Neuronal stem cell (in vitro differentiated cells): ENCODE results near the gene SPAG16.

Experiments
- DNase-seq: peaks from one replicate; pipeline ENCODE4 v3.0.0-alpha.2; 2013; ENCODE audit warnings: low spot score
- H2AFZ ChIP-seq: one replicate; pipeline ENCODE4 v1.6.1; 2013; ENCODE audit warnings: mild to moderate bottlenecking, low read length, inconsistent platforms
- H2AK5ac ChIP-seq: 2 replicates; pipeline ENCODE4 v1.6.1; 2013; ENCODE audit warnings: low read depth, mild to moderate bottlenecking, inconsistent platforms, low read length, moderate library complexity, mixed read lengths
- H2BK120ac ChIP-seq: 2 replicates; pipeline ENCODE4 v1.6.1; 2013; ENCODE audit warnings: low read depth, mild to moderate bottlenecking, inconsistent platforms, low read length, moderate library complexity, mixed read lengths
- H2BK12ac ChIP-seq: one replicate; pipeline ENCODE4 v1.6.1; 2013; ENCODE audit warnings: low read length, inconsistent platforms
- H2BK15ac ChIP-seq: 2 replicates; pipeline ENCODE4 v1.6.1; 2013; ENCODE audit warnings: mild to moderate bottlenecking, low read length, inconsistent platforms, mixed read lengths
- H2BK5ac ChIP-seq: one replicate; pipeline ENCODE4 v1.6.1; 2013; ENCODE audit warnings: inconsistent platforms, mild to moderate bottlenecking, low read length, moderate library complexity
- H3K14ac ChIP-seq: one replicate; pipeline ENCODE4 v1.6.1; 2013; ENCODE audit warnings: low read length, inconsistent platforms
- H3K18ac ChIP-seq: 2 replicates; pipeline ENCODE4 v1.6.1; 2013; ENCODE audit warnings: low read length, inconsistent platforms
- H3K23ac ChIP-seq: 2 replicates; pipeline ENCODE4 v1.6.1; 2013; ENCODE audit warnings: low read depth, mild to moderate bottlenecking, mixed read lengths, low read length, inconsistent platforms; ENCODE audit not compliant: poor library complexity
- H3K27ac ChIP-seq: replicated peaks from 3 replicates; pipeline ENCODE4 v1.5.1; 2013; ENCODE audit warnings: low read length, inconsistent platforms
- H3K27me3 ChIP-seq, 3 experiments: 2 replicates each; pipeline ENCODE4 v1.6.1; 2013; ENCODE audit warnings: low read length in 3 of 3, mild to moderate bottlenecking in 2 of 3, inconsistent platforms in 1 of 3, low read depth in 1 of 3, mixed read lengths in 1 of 3, moderate library complexity in 1 of 3; ENCODE audit not compliant: control insufficient read depth in 3 of 3, insufficient read depth in 3 of 3
- H3K36me3 ChIP-seq, 2 donors: replicated peaks in 1 of 2; 2 replicates each; pipeline ENCODE4 v1.6.1; 2013; ENCODE audit warnings: low read length in 2 of 2; ENCODE audit not compliant: control insufficient read depth in 2 of 2, insufficient read depth in 2 of 2
- H3K4ac ChIP-seq: 2 replicates; pipeline ENCODE4 v1.6.1; 2013; ENCODE audit warnings: inconsistent platforms, mild to moderate bottlenecking, low read length, moderate library complexity
- H3K4me1 ChIP-seq, 2 donors: 1 replicate in 1 of 2; 2 replicates in 1 of 2; pipeline ENCODE4 v1.6.1; 2013; ENCODE audit warnings: low read length in 2 of 2, low read depth in 1 of 2; ENCODE audit not compliant: control insufficient read depth in 2 of 2, insufficient read depth in 1 of 2
- H3K4me2 ChIP-seq: one replicate; pipeline ENCODE4 v1.6.1; 2013; ENCODE audit warnings: mild to moderate bottlenecking, low read length, inconsistent platforms; ENCODE audit not compliant: insufficient read depth, poor library complexity, severe bottlenecking
- H3K4me3 ChIP-seq, 2 donors: 2 replicates each; pipeline ENCODE4 v1.5.1; 2013; ENCODE audit warnings: low read length in 2 of 2, mild to moderate bottlenecking in 2 of 2, inconsistent platforms in 1 of 2, moderate library complexity in 1 of 2
- H3K79me1 ChIP-seq: one replicate; pipeline ENCODE4 v1.6.1; 2013; ENCODE audit warnings: low read depth, mild to moderate bottlenecking, inconsistent platforms, low read length, moderate library complexity
- H3K9ac ChIP-seq: one replicate; pipeline ENCODE4 v1.6.1; 2013; ENCODE audit warnings: mild to moderate bottlenecking, low read depth, low read length, inconsistent platforms; ENCODE audit not compliant: poor library complexity
- H3K9me3 ChIP-seq, 2 donors: replicated peaks in 1 of 2; 2 replicates each; pipeline versions ENCODE3 to v1.6.1; 2013; ENCODE audit warnings: low read length in 2 of 2, mild to moderate bottlenecking in 2 of 2, inconsistent platforms in 1 of 2, low read depth in 1 of 2, mixed read lengths in 1 of 2, moderate library complexity in 1 of 2; ENCODE audit not compliant: control insufficient read depth in 2 of 2, insufficient read depth in 1 of 2
- H4K8ac ChIP-seq: one replicate; pipeline ENCODE4 v1.6.1; 2013; ENCODE audit warnings: low read depth, mild to moderate bottlenecking, inconsistent platforms, low read length, moderate library complexity
- H4K91ac ChIP-seq: one replicate; pipeline ENCODE4 v1.6.1; 2013; ENCODE audit warnings: low read length, low read depth, mild to moderate bottlenecking, inconsistent platforms; ENCODE audit not compliant: poor library complexity
- WGBS, 2 donors: extraction: QIAGEN DNeasy Blood & Tissue Kit; methylation state at CpG; one replicate each; pipeline ENCODE4 v1.1.7; 2013; ENCODE audit warnings: missing lambda C conversion rate in 2 of 2, mixed read lengths in 1 of 2; ENCODE audit not compliant: insufficient read length in 2 of 2, insufficient replicate concordance in 1 of 2; ENCODE audit errors: extremely low coverage in 2 of 2; 5-methylcytosine and 5-hydroxymethylcytosine counted together

SPAG16 gene

GRCh38 chr2:214232271-214232670 lies 948.0 kb downstream of the SPAG16 start:
- H3K23ac ChIP-seq: no peak overlapping the region
- H2BK120ac ChIP-seq: no peak overlapping the region
- H3K4ac ChIP-seq: no peak overlapping the region
- no peak overlapping the region for H3K18ac ChIP-seq
- no CpG with 5 or more reads among the region's 2 CpGs for WGBS, 2 donors
- H4K8ac ChIP-seq: no peak overlapping the region
- H3K27me3 ChIP-seq: no peaks in the 10 kb centered on the region
- H3K9me3 ChIP-seq: no peaks in the 10 kb centered on the region
- no peak overlapping the region for H2BK12ac ChIP-seq
- H3K27ac ChIP-seq: no peak overlapping the region
- H2AFZ ChIP-seq: no peak overlapping the region
- no peak overlapping the region for H2AK5ac ChIP-seq
- H3K14ac ChIP-seq: no peak overlapping the region
- no peak overlapping the region for H2BK5ac ChIP-seq
- no peak overlapping the region for H3K4me3 ChIP-seq
- no peaks in the 10 kb centered on the region for H3K36me3 ChIP-seq
- H3K4me1 ChIP-seq: no peaks in the 10 kb centered on the region
- no peak overlapping the region for H3K9ac ChIP-seq
- H3K4me2 ChIP-seq: no peak overlapping the region
- no peak overlapping the region for H4K91ac ChIP-seq
- H3K79me1 ChIP-seq: no peaks in the 10 kb centered on the region
- DNase-seq: no peak
- no peak overlapping the region for H2BK15ac ChIP-seq

GRCh38 chr2:214233164-214233563 lies 948.9 kb downstream of the SPAG16 start:
- Histone ChIP-seq H2AK5ac (no peak overlapping the region), H2BK15ac (no peak overlapping the region), H4K91ac (no peak overlapping the region), H3K23ac (no peak overlapping the region), H3K9ac (no peak overlapping the region), H3K4me3 (no peak overlapping the region), H3K4me1 (no peaks in the 10 kb centered on the region), H2BK12ac (no peak overlapping the region), H3K36me3 (no peaks in the 10 kb centered on the region), H3K9me3 (no peaks in the 10 kb centered on the region), H3K27ac (no peak overlapping the region), H3K4ac (no peak overlapping the region), H3K14ac (no peak overlapping the region), H2AFZ (no peak overlapping the region), H3K18ac (no peak overlapping the region), H3K27me3 (no peaks in the 10 kb centered on the region), H3K79me1 (no peaks in the 10 kb centered on the region), H2BK120ac (no peak overlapping the region), H3K4me2 (no peak overlapping the region), H2BK5ac (no peak overlapping the region), H4K8ac (no peak overlapping the region)
- no peak for DNase-seq

- Histone ChIP-seq H2BK5ac (no peak overlapping the region), H3K4me3 (no peak overlapping the region), H2AK5ac (no peak overlapping the region), H3K27me3 (no peaks in the 10 kb centered on the region), H2BK12ac (no peak overlapping the region), H2BK15ac (no peak overlapping the region), H3K23ac (no peak overlapping the region), H3K14ac (no peak overlapping the region), H3K9me3 (no peaks in the 10 kb centered on the region), H2AFZ (no peak overlapping the region), H3K18ac (no peak overlapping the region), H3K4ac (no peak overlapping the region), H4K8ac (no peak overlapping the region), H2BK120ac (no peak overlapping the region), H4K91ac (no peak overlapping the region), H3K79me1 (no peaks in the 10 kb centered on the region), H3K4me2 (no peak overlapping the region), H3K36me3 (no peaks in the 10 kb centered on the region), H3K4me1 (peaks cover 6% of the 10 kb centered on the region in 2 donors), H3K9ac (no peak overlapping the region), H3K27ac (no peak overlapping the region)
- DNase-seq: no peak
- WGBS, 2 donors: no CpG with 5 or more reads among the region's 1 CpG
Observed at GRCh38 chr2:214242797-214243196, 958.5 kb downstream of the SPAG16 start.

GRCh38 chr2:214244847-214245246 lies 960.6 kb downstream of the SPAG16 start:
- no peaks in the 10 kb centered on the region for H3K36me3 ChIP-seq
- peaks cover 6% of the 10 kb centered on the region in 2 donors for H3K4me1 ChIP-seq
- H3K79me1 ChIP-seq: no peaks in the 10 kb centered on the region
- H3K18ac ChIP-seq: no peak overlapping the region
- no peak overlapping the region for H3K4me2 ChIP-seq
- H3K27me3 ChIP-seq: no peaks in the 10 kb centered on the region
- H3K23ac ChIP-seq: no peak overlapping the region
- H3K4ac ChIP-seq: no peak overlapping the region
- H2BK5ac ChIP-seq: no peak overlapping the region
- DNase-seq: peak; percentile 11
- H2BK15ac ChIP-seq: no peak overlapping the region
- WGBS, 2 donors: no CpG with 5 or more reads among the region's 1 CpG
- H2BK12ac ChIP-seq: no peak overlapping the region
- H3K27ac ChIP-seq: no peak overlapping the region
- H2BK120ac ChIP-seq: no peak overlapping the region
- H3K9me3 ChIP-seq: no peaks in the 10 kb centered on the region
- no peak overlapping the region for H3K14ac ChIP-seq
- no peak overlapping the region for H2AFZ ChIP-seq
- H3K4me3 ChIP-seq: no peak overlapping the region
- H4K91ac ChIP-seq: no peak overlapping the region
- no peak overlapping the region for H2AK5ac ChIP-seq
- H4K8ac ChIP-seq: no peak overlapping the region
- H3K9ac ChIP-seq: no peak overlapping the region
